ENCODE measurements around the gene RNF113B.

Gene RNF113B

DNA sequence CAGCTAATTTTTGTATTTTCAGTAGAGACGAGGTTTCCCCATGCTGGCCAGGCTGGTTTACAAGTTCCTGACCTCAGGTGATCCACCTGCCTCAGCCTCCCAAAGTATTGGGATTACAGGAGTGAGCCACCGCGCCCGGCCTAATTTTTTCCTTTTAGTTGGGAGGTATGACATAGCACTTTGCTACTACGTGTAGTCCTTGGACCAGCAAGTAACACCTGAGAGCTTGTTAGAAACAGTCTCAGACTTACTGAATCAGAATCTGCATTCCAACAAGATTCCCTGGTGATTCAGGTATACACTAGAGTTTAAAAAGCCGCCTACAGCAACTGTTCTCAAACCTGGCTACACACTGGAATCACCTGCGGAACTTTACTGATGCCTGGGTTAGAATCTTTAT, 36.0 kb downstream of the RNF113B start:
- DNase-seq, result no peak

DNA sequence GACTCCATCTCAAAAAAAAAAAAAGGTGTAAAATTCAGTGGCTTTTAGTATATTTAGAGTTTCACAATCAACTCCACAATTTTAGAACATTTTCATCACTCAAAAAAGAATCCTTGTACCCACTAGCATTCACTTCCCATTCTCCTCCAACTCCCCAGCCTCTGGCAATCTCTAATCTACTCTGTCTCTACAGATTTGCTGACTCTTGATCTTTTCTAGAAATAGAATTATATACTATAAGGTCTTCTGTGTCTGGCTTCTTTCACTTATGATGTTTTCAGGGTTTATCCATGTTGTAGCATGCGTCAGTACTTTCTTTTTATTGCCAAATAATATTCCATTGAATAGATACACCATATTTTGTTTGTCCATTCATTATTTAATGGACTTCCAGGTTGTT, 42.2 kb downstream of the RNF113B start:
- no peak for DNase-seq

DNA sequence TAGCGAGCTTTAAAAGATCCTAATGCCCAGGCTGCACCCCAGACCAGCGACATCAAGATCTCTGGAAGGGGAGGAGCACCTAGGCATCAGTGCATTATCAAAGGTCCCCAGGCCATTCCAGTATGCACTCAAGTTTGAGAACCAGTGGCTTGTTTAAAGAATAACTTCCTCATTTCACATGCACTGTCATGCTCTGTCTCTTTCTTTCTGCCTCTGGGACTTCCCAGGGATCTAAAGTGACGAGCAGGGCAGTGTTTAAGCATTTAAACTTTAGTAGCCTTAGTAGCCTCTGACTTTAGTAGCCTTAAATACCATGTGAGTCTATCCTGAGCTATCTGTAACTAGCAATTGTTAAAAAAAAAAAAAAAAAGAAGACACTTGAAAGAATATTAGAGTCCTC, 43.1 kb downstream of the RNF113B start:
- no peak for DNase-seq

DNA sequence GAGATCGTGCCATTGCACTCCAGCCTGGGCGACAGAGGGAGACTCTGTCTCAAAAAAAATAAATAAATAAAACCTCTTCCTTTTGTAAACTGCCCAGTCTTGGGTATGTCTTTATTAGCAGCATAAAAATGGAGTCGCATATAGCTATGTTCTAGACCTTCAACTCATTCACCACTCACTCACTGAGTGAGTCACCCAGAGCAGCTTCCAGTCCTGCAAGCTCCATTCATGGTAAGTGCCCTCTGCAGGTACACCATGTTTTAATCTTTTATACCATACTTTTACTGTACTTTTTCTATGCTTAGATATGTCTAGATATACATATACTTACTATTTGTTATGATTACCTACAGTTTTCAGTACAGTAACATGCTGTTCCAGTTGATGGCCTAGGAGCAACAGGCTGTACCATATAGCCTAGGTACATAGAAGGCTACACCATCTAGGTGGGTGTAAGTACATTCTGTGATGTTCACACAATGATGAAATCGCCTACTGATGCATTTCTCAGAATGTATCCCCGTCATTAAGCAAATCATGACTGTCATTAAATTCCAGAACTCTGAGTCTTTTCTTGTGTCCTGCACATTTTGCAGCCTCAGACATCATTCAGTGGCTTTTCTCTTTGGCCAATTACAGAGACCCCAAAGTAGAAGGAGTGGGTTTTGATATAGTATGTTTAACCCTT, 47.9 kb downstream of the RNF113B start:
- DNase-seq, result peak; percentile 52

Measured in fibroblast of skin of back (primary cell).